DOHH2 (cell line): ENCODE data around the gene EXOSC5.
"Not testable (repeated sequence)": the region's sequence is repeated elsewhere in the genome, so short reads cannot be mapped to it uniquely, and the experiment has no call there.

Experiments
- H3F3A ChIP-seq: fragments of 200-600 bp; sonication (generic), shearing (Covaris generic); 2 replicates; pipeline ENCODE4 v1.6.0; 2016; ENCODE audit warnings: antibody characterized with exemption, mild to moderate bottlenecking; ENCODE audit not compliant: control insufficient read depth, insufficient read depth
- H3K27ac ChIP-seq: fragments of 200-600 bp; sonication (generic); 2 replicates; pipeline ENCODE4 v1.5.1; 2014; ENCODE audit warnings: low read depth, mild to moderate bottlenecking, low read length, moderate library complexity
- H3K27me3 ChIP-seq: fragments of 200-600 bp; sonication (generic); 2 replicates; pipeline ENCODE4 v1.6.1; 2014; ENCODE audit warnings: mild to moderate bottlenecking, low read length, mixed read lengths; ENCODE audit not compliant: control insufficient read depth
- H3K36me3 ChIP-seq: fragments of 200-600 bp; sonication (generic); 2 replicates; pipeline ENCODE4 v1.6.1; 2014; ENCODE audit warnings: mild to moderate bottlenecking, low read length, moderate library complexity, mixed read lengths; ENCODE audit not compliant: control insufficient read depth
- H3K4me1 ChIP-seq: fragments of 200-600 bp; sonication (generic); 2 replicates; pipeline ENCODE4 v1.6.1; 2014; ENCODE audit warnings: mild to moderate bottlenecking, low read length, mixed read lengths; ENCODE audit not compliant: control insufficient read depth
- H3K4me2 ChIP-seq: fragments of 200-600 bp; sonication (generic); 2 replicates; pipeline ENCODE4 v1.6.0; 2014; ENCODE audit warnings: mild to moderate bottlenecking, low read length, moderate library complexity
- H3K4me3 ChIP-seq: fragments of 200-600 bp; sonication (generic); 2 replicates; pipeline ENCODE4 v1.5.1; 2014; ENCODE audit warnings: mild to moderate bottlenecking, low read length, mixed read lengths
- H3K79me2 ChIP-seq: fragments of 200-600 bp; sonication (generic); 2 replicates; pipeline ENCODE4 v1.6.1; 2014; ENCODE audit warnings: mild to moderate bottlenecking, low read length, mixed read lengths; ENCODE audit not compliant: control insufficient read depth
- H3K9me2 ChIP-seq: fragments of 200-600 bp; sonication (generic); replicated peaks from 2 replicates; pipeline ENCODE4 v1.6.1; 2014; ENCODE audit warnings: mild to moderate bottlenecking, low read length, mixed read lengths; ENCODE audit not compliant: control insufficient read depth
- H3K9me3 ChIP-seq: fragments of 200-600 bp; sonication (generic); 2 replicates; pipeline ENCODE4 v1.6.1; 2014; ENCODE audit warnings: antibody characterized with exemption, low read length, mixed read lengths; ENCODE audit not compliant: control insufficient read depth, insufficient read depth
- H4K20me1 ChIP-seq: fragments of 200-600 bp; sonication (generic); 2 replicates; pipeline ENCODE4 v1.6.0; 2014; ENCODE audit warnings: low read depth, mild to moderate bottlenecking, antibody characterized with exemption, low read length, moderate library complexity; ENCODE audit not compliant: control insufficient read depth, insufficient read depth
- CTCF ChIP-seq: fragments of 200-600 bp; sonication (generic); IDR thresholded peaks from one replicate; pipeline ENCODE4 v1.5.1; 2014; ENCODE audit warnings: antibody characterized with exemption, mild to moderate bottlenecking, low read depth, low read length; ENCODE audit not compliant: poor library complexity, severe bottlenecking
- EZH2phosphoT487 ChIP-seq: fragments of 200-600 bp; sonication (generic); IDR thresholded peaks from 2 replicates; pipeline ENCODE4 v1.6.1; 2017; ENCODE audit warnings: borderline replicate concordance, mild to moderate bottlenecking, antibody characterized with exemption, low read length, moderate library complexity, mixed read lengths

Gene EXOSC5

GRCh38 chr19:41376241-41376997, 20.7 kb downstream of the EXOSC5 start, which contains the start of gene TMEM91:
Gene TMEM91 (plus strand): TSS chr19:41376533. CDS start chr19:41378310, 1,777 bp downstream.
- no peaks in the 10 kb centered on the region for H4K20me1 ChIP-seq
- H3K4me1 ChIP-seq, result peaks cover 11% of the 10 kb centered on the region
- no peak within 1 kb of the TSS for H3K4me2 ChIP-seq
- H3K4me3 ChIP-seq, result no peak within 1 kb of the TSS
- TF ChIP-seq EZH2phosphoT487, result no peak
- no peaks in the 10 kb centered on the region for H3K36me3 ChIP-seq
- H3K27ac ChIP-seq, result no peak within 1 kb of the TSS
- peaks cover 3% of the 10 kb centered on the region for H3F3A ChIP-seq
- no peaks in the 10 kb centered on the region for H3K79me2 ChIP-seq
- no peaks in the 10 kb centered on the region for H3K9me3 ChIP-seq
- H3K9me2 ChIP-seq, result no peaks in the 10 kb centered on the region
- no peaks in the 10 kb centered on the region for H3K27me3 ChIP-seq

GRCh38 chr19:41373993-41374392, 23.2 kb downstream of the EXOSC5 start:
- no peak overlapping the region for H3K27ac ChIP-seq
- no peaks in the 10 kb centered on the region for H3K27me3 ChIP-seq
- H3K4me3 ChIP-seq, result no peak overlapping the region
- H3K36me3 ChIP-seq, result no peaks in the 10 kb centered on the region
- H3K4me2 ChIP-seq, result no peak overlapping the region
- H3F3A ChIP-seq, result peaks cover 3% of the 10 kb centered on the region
- H3K9me2 ChIP-seq, result no peaks in the 10 kb centered on the region
- TF ChIP-seq CTCF (no peak), EZH2phosphoT487 (no peak)
- no peaks in the 10 kb centered on the region for H3K79me2 ChIP-seq
- H3K9me3 ChIP-seq, result no peaks in the 10 kb centered on the region
- peaks cover 11% of the 10 kb centered on the region for H3K4me1 ChIP-seq
- no peaks in the 10 kb centered on the region for H4K20me1 ChIP-seq

- Histone ChIP-seq H3K4me3 (no peak overlapping the region), H3K36me3 (no peaks in the 10 kb centered on the region; the same call in 1 of the 2 replicates), H3F3A (no peaks in the 10 kb centered on the region), H3K79me2 (peaks cover 5% of the 10 kb centered on the region; the same call in 1 of the 2 replicates), H3K27ac (no peak overlapping the region), H3K4me2 (no peak overlapping the region), H3K9me3 (no peaks in the 10 kb centered on the region), H4K20me1 (no peaks in the 10 kb centered on the region), H3K4me1 (peaks cover 4% of the 10 kb centered on the region; the same call in 1 of the 2 replicates), H3K9me2 (no peaks in the 10 kb centered on the region), H3K27me3 (no peaks in the 10 kb centered on the region)
- no peak for TF ChIP-seq EZH2phosphoT487
- TF ChIP-seq CTCF, result no peak
Observed at GRCh38 chr19:41372501-41372900, 24.7 kb downstream of the EXOSC5 start.

GRCh38 chr19:41371541-41371940, 25.6 kb downstream of the EXOSC5 start:
- Histone ChIP-seq H3K36me3 (no peaks in the 10 kb centered on the region; the same call in 1 of the 2 replicates), H3K9me2 (no peaks in the 10 kb centered on the region), H4K20me1 (no peaks in the 10 kb centered on the region), H3K27ac (no peak overlapping the region), H3K4me2 (no peak overlapping the region), H3F3A (no peaks in the 10 kb centered on the region), H3K9me3 (no peaks in the 10 kb centered on the region), H3K4me3 (no peak overlapping the region), H3K27me3 (no peaks in the 10 kb centered on the region), H3K79me2 (peaks cover 7% of the 10 kb centered on the region; the same call in 1 of the 2 replicates), H3K4me1 (peaks cover 4% of the 10 kb centered on the region; the same call in 1 of the 2 replicates)
- no peak for TF ChIP-seq EZH2phosphoT487
- no peak for TF ChIP-seq CTCF

GRCh38 chr19:41371119-41371518, 26.0 kb downstream of the EXOSC5 start:
- H3K79me2 ChIP-seq, result peaks cover 11% of the 10 kb centered on the region
- H4K20me1 ChIP-seq, H3K4me1 ChIP-seq, H3F3A ChIP-seq, H3K27me3 ChIP-seq, H3K27ac ChIP-seq, H3K9me2 ChIP-seq, H3K4me2 ChIP-seq, H3K9me3 ChIP-seq, H3K36me3 ChIP-seq, H3K4me3 ChIP-seq: not testable (repeated sequence)
